HG02981 (cell line): Measurements from ENCODE around the gene MYBPC2.

ENCODE experiments used
- ATAC-seq: cut with Tn5 transposase; IDR thresholded peaks from one replicate; pipeline ENCODE4 v1.9.1; 2021; ENCODE audit warnings: mild to moderate bottlenecking, moderate library complexity; ENCODE audit not compliant: unreplicated experiment

Gene MYBPC2

DNA sequence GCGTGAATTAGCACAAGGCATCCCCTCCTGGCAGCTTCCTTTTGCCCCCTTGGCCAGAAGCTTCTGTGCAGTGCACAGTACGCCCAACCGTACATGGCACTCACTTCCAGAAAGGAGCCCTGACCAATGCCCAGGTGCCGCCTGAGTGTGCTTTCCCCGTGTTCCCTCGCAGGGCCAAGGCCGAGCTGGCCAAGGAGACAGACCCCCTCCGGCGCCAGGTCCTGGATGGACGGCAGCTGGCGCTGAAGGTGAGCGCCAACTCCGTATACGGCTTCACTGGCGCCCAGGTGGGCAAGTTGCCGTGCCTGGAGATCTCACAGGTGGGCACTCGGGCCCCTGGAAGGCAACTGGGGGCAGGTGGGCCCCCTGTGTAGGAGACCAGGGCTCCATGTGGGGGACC is 23.3 kb upstream of the MYBPC2 start:
- ATAC-seq, result no peak

DNA sequence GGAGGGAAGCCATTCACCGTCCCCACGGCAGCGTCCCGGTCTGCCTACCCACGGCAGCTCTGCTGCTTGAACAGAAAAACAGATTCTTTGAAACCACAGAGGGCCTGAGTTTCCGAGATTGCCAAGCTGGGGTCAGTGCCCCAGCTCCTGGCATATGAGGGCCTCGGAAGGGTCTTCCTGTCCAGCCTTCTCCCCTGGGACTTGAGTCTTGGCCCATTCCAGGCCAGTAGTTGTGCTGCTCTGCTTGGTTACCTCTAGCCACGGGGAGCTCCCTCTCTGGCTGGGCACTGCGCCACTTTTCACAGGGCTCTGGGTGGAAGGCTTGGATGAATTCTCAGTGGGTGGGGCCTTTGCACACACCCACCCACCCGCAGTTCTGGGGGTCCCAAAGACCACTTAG is 22.6 kb upstream of the MYBPC2 start:
- ATAC-seq, result no peak

DNA sequence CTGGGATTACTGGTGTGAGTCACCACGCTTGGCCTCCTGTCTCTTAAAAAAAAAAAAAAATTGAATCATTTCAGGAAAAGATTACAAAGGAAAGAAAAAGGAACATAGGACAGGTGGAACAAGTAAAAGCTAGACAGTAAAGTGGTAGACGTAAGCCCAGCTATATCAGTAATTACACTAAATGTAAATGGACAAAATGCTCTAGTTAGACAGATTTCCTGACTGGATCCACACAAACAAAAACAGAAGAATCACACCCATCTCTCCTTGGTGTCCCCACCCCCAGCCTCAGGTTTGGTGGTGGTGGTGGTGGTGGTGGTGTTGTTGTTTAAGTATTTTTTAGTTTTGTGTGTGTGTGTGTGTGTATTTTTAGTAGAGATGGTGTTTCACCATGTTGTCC is 20.3 kb upstream of the MYBPC2 start:
- ATAC-seq, result no peak

DNA sequence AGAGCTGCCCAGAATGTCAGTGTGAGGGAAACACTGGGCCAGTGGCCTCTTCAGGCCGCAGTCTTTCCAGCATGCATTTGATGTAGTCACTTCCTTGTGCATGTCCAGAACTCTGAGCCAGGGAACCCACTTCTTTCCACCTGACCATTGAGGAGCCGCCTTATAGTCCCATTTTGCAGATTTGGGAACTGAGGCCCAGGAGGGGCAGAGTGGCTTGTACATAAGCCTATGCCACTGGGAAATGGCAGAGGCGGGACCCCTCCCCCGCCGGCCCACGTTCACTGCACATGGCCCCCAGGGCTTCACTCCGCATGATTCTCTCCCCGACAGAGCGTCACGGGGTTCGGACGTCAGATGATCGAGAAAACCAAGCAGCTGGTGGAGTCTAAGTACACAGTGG is 19.6 kb upstream of the MYBPC2 start:
- ATAC-seq, result no peak

DNA sequence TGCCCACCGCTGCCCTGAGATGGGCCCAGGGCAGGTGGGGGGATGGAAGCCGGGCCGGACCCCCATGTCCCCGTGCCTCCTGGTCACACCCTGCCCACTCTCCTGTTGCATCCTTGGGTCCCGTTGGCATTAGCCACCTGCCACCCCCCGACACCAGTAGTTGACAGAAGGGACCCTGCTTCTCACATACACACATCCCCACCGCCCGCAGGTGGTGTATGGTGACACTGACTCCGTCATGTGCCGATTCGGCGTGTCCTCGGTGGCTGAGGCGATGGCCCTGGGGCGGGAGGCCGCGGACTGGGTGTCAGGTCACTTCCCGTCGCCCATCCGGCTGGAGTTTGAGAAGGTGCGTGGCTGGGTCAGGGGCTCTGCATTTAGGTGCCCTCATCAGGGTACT is 19.2 kb upstream of the MYBPC2 start:
- ATAC-seq, result no peak

DNA sequence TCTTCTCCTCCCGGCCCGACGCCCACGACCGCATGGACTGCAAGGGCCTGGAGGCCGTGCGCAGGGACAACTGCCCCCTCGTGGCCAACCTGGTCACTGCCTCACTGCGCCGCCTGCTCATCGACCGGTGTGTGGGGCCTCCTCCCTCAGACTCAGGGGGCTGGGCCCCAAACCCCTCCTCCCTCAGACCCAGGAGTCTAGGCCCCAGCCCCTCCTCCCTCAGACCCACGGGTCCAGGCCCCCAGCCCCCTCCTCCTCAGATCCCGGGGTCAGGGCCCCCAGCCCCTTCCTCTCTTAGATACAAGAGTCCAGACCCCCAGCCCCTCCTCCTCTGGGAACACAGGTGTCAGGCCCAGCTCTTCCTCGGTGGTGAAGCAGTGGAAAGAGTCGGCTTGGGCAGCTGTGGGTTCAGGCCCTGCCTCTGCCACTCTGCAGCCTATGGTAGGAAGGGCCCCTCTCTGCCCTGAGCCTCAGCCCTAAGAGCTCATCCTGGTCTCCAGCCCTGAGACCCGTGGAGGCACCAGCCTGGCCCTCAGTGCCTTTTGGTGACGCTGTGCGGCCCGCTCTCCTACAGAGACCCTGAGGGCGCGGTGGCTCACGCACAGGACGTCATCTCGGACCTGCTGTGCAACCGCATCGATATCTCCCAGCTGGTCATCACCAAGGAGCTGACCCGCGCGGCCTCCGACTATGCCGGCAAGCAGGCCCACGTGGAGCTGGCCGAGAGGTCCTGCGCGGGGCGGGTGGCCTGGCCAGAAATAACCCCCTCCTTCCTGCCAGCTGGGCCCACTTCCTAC is 17.6 kb upstream of the MYBPC2 start:
- ATAC-seq, result peak; percentile 1

DNA sequence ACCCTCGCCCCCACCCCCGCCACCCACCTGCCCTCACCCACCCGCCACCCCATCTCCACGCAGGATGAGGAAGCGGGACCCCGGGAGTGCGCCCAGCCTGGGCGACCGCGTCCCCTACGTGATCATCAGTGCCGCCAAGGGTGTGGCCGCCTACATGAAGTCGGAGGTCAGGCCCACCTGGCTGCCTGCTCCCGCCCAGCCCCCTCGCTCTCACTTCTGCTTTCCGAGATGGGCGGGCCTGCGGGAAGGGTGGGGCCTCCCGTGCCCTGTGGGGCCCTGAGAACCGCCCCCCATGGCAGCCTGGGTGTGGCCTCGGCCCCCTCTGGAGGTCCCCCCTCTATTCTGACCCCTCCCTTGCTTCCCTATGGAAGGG is 17.0 kb upstream of the MYBPC2 start:
- ATAC-seq, result peak; percentile 34

DNA sequence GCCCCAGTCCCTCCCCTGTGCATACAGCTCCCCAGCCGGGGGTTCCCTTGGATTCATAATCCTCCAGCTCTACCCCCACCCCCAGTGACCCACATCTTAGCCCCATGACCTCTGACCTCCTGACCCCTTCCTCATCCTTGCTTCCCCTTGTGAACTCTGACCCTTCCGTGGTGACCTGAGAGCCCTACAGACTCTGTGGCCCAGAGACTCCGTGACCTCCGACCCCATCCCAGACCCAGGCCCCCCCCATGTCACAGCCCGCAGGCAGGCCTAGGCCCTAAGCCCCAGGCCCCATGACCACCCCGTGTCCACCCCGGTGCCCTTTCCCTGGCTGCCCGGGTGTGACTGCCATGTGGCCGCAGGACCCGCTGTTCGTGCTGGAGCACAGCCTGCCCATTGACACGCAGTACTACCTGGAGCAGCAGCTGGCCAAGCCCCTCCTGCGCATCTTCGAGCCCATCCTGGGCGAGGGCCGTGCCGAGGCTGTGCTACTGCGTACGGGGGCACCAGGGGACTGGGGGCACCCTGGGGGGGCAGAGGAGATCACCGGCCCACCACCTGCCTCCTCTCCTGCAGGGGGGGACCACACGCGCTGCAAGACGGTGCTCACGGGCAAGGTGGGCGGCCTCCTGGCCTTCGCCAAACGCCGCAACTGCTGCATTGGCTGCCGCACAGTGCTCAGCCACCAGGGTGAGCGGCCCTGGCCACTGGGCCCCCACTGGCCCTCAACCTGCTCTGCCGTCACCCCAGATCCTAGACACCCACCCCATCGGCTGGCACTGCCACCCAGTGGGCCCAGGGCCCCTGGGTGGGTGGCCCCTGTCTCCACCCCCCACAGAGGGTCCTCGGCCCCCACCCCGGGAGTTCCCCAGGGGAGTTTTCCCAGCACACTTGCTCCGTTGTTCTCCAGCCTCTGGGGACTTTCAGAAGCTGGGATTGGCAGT is 16.4 kb upstream of the MYBPC2 start:
- ATAC-seq, result no peak

DNA sequence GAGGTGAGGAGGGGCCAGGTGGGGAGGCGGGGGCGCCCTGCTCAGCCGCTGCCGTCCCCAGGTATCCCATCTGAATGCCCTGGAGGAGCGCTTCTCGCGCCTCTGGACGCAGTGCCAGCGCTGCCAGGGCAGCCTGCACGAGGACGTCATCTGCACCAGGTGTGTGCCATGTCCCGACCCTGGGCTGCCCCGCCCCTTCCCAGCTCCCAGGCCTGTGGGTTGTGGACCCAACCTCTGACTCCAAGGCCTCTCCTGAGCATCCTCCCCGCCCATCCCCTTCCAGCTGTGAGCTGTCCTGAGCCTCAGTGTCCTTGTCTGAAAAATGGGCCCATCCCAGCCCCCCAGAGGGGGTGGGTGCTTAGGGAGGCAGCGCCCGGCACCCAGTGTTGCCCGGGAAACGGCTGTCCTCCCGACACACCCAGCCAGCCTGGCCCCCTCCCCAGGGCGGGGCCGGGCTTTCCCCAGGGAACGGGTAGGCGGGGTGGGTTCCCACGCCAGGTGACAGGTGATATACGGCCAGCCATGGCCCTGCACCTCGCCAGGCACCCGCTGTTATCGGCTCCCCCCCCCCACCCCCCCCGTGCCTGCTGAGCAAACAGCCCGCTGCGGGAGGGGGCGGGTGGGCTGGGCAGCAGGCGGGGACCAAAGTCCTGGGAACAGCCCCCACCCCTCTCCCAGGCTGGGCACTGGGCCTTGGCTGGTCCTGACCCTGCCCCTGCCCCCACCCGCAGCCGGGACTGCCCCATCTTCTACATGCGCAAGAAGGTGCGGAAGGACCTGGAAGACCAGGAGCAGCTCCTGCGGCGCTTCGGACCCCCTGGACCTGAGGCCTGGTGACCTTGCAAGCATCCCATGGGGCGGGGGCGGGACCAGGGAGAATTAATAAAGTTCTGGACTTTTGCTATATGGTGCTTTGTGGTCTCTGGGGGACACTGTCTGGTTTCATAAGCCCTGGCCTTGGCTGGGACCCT is 15.3 kb upstream of the MYBPC2 start:
- no peak for ATAC-seq

DNA sequence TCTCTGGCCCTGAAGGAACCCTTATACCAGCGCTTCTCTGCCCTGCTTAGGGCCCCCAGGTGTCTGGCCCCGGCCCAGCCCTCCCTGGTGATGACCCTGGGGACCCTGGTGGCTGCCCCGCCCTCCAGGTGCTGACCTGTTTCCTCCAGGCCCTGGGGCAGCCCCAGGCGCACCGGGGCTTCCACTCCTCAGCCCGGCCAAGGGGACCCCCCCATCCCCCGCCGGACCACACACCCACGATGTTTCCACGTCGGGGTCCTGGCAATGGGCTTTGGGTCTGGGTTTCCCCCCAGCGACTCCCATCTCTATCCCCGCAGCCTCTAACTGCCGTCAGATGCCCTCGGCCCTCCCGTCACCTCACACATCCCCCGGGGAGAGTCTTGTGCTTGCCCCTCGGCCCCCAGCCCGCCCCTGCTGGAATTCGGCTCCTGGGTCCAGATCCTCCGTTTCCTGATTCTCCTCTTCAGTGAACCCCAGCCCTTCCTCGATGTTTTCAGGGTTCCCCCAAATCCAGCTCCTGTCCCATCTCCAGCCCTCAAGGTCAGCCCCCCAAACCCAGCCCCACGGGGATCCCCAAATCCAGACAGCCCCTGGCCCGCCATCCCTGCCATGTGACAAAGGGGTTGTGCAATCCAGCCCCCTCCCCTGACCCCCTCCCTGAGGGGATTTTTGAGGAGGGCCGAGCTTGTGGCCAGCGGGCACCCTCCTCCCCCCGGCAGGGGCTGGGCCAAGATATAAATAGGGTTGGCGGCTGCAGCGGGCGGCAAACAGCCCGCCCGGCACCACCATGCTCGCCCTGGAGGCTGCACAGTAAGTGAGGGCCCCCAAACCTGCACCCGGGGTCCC is 14.3 kb upstream of the MYBPC2 start, which contains the start of gene SPIB:
Gene SPIB, plus strand, starts transcription at position 763 of the 846 bp plus-strand sequence. Its CDS starts 25 bp downstream, at position 788.
- ATAC-seq, result no peak

DNA sequence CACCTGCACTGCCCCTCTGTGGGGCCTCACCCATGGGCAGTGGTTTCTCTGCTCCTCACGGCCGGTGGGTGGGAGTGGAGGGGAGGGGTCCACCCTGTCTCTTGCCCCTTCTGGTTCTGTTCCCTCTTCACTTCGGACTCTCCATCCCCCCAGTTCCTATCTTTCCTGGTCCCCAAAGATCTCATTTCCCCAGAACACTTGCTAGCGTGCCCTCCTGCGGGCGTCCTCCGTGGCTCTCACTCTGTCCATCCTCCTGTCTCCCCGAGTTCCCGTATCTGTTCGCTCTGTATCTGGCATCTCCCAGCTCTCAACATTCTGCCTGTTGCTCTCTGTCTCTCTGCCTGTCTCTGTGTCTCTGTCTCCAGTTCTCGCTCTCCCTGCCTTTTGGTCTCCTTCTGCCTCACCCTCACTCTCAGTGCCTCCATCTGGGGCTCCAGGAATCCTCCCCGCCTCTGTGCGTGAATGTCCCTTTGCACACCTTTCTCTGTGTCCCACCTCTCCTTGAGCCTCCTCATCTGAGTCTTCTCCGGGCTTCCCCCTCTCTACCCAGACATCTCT is 13.6 kb upstream of the MYBPC2 start:
- no peak for ATAC-seq

DNA sequence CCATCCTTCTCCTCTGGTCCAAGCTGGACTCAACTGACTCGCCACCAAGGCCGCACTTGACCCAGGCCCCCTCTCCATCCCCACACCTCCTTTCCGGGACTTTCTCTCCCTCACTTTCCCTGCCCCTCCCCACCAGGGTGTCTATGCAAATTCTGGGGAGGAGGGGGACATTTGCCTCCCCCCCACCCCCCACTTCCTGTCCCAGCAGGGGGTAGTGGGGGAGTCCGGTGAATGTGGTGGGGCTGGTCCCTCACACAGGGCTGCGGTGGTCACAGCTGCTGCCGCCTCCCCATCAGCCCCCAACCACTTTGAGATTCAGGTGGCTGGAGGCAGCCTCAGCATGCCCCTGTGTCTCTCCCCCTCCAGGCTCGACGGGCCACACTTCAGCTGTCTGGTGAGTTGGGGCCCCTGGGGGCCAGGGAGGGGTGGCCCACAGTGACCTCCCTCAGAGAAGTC is 13.1 kb upstream of the MYBPC2 start:
- no peak for ATAC-seq

DNA sequence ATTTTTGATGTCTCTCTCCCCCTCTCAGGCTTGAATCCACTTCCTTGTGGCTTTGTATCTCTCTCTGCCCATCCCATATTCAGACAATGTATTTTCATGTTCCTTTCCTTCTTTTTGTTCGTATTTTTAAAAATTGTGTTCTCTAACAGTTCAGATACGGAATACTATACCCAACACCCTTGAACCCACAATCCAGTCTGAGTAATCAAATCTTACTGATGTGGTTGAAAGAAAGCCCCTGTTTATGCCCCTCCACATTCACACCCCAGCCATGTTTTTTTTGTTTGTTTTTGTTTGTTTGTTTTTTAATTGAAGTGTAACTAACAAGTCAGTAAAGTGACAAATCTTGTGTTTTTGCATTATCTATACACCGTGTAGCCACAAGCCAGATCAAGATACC is 12.6 kb upstream of the MYBPC2 start:
- no peak for ATAC-seq

DNA sequence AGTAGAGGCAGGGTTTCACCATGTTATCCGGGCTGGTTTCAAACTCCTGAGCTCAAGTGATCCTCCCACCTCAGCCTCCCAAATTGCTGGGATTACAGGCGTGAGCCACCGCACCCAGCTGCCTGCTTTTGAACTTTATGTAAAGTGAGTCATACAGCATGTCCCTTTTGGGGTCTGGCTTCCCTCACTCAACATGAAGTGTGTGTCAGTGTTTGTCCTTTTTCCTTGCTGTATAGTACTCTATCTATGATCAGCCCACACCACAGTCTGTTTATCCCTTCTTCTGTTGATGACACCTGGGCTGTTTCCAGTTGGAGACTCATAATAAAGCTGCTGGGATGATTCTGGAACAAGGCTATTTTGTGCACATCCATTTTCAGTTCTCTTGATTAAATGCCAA is 11.9 kb upstream of the MYBPC2 start:
- ATAC-seq, result no peak

DNA sequence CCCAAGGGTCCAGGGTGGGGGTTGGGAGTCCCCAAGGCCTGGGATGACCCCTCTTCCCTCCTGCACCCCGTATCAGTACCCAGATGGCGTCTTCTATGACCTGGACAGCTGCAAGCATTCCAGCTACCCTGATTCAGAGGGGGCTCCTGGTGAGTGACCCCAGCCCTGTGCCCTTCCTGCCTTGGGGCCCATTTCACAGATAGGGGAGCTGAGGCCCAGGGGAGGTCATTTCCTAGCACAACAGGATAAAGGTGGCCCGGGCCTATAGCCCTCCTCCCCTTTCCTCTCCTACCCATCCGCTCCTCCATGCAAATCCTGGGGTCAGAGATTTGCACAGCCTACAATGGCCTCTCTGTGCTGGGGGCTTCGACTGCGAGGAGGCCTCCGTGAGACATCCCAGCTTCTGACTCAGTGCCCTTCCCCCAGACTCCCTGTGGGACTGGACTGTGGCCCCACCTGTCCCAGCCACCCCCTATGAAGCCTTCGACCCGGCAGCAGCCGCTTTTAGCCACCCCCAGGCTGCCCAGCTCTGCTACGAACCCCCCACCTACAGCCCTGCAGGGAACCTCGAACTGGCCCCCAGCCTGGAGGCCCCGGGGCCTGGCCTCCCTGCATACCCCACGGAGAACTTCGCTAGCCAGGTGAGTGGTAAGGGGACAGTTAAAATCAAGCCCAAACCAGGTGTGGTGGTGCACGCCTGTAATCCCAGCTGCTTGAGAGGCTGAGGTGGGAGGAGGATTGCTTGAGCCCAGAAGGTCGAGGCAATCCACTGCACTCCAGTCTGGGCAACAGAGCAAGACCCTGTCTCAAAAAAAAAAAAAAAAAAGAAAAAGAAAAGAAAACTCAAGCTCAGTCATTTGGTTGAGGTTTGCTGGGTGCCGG is 10.1 kb upstream of the MYBPC2 start:
- ATAC-seq, result no peak

DNA sequence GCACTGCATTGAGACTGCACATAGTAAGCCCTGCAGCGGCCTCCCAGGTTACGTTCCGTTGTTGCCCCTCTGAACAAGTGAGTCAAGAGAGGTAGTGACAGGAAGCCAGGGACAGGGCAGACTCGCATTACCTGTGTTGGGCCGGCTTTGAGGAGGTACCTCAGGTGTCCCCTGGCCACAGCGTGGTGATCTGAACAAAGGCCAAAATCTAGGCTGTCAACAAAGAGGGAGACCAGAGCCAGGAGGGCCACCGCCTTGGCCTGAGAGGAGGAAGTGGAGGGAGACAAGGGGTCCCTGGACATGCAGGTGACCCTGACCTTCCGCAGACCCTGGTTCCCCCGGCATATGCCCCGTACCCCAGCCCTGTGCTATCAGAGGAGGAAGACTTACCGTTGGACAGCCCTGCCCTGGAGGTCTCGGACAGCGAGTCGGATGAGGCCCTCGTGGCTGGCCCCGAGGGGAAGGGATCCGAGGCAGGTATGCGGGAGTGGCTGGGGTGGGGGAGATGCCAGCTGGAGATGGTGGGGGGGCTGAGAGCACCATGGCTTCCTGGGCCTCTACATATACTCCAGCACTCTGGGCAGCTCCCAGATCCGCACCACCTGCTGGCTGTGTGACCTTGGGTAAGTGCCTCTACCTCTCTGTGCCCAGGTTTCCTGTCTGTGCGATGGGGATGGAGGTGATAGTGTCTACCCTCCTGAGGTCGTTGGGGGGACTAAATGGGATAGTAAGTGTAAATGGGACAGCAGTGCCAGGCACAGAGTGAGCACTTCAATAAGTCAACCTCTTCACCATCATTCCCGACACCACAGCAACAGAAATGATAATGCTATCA is 9.2 kb upstream of the MYBPC2 start:
- no peak for ATAC-seq

DNA sequence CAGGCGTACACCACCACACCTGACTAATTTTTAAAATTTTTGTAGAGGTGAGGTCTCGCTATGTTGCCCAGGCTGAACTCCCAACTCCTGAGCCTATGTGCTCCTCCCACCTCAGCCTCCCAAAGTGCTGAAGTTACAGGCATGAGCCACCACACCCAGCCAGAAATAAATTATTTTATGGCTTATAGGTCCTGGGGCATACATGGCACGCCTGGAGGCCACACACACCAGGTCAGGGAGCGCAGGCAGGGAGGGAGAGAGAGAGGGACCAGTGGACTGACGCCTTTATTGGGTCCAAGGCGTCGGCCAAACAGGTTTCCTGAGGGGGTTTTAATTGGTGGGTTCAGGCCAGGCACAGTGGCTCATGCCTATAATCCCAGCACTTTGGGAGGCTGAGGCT is 7.1 kb upstream of the MYBPC2 start:
- no peak for ATAC-seq
